ENCODE measurements around the gene HIF3A. TPM values are rescaled to one million over a fixed set of nuclear protein-coding genes. Genes with fewer than 3 reads are reported as not detected.

HIF3A gene
- total RNA-seq, 1 donor from 2014 or later = 54.2 TPM

GRCh38 chr19:46357846-46358583, 61.2 kb downstream of the HIF3A start:
- H3K9me3 Mint-ChIP-seq (ENCODE audit: unreplicated experiment) = no peaks in the 10 kb centered on the region
- no peak overlapping the region for H3K27ac Mint-ChIP-seq (ENCODE audit: unreplicated experiment)
- H3K27me3 Mint-ChIP-seq (ENCODE audit: unreplicated experiment) = peaks cover 1% of the 10 kb centered on the region
- TF ChIP-seq CTCF (IDR thresholded peaks at IDR 0.05; ENCODE audit: unreplicated experiment) = no peak
- peaks cover 12% of the 10 kb centered on the region for H3K36me3 Mint-ChIP-seq (ENCODE audit: low read depth, unreplicated experiment)
- H3K4me3 Mint-ChIP-seq (ENCODE audit: unreplicated experiment) = no peak overlapping the region
- DNase-seq (ENCODE audit: low spot score) = no peak
- peaks cover 2% of the 10 kb centered on the region for H3K4me1 Mint-ChIP-seq (ENCODE audit: unreplicated experiment)

DNA sequence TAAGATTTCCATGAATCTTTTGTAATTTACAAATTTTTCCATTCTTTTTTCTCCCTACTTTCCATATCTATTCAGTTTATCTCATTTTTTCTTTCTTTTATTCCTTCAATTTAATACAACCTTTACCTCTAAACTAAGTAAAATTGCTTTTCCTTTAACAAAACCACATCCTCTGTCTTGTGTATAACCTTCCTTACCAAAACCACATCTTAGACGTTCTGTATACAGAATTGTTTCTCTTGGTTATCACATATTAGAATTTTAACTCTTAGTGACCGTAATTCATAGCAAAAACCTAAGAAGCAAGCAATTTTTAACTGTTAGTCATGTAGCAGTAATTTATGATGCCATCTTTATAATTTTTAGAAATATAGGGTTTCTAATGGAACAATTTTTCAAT, 65.1 kb downstream of the HIF3A start:
- H3K4me1 Mint-ChIP-seq (ENCODE audit: unreplicated experiment) = no peaks in the 10 kb centered on the region
- no peaks in the 10 kb centered on the region for H3K27me3 Mint-ChIP-seq (ENCODE audit: unreplicated experiment)
- H3K4me3 Mint-ChIP-seq (ENCODE audit: unreplicated experiment) = no peak overlapping the region
- TF ChIP-seq CTCF (IDR thresholded peaks at IDR 0.05; ENCODE audit: unreplicated experiment) = no peak
- H3K9me3 Mint-ChIP-seq (ENCODE audit: unreplicated experiment) = no peaks in the 10 kb centered on the region
- H3K27ac Mint-ChIP-seq (ENCODE audit: unreplicated experiment) = no peak overlapping the region
- H3K36me3 Mint-ChIP-seq (ENCODE audit: low read depth, unreplicated experiment) = peaks cover 20% of the 10 kb centered on the region
- DNase-seq (ENCODE audit: low spot score) = no peak

- Mint-ChIP-seq H3K27ac (ENCODE audit: unreplicated experiment) (no peak overlapping the region), H3K4me1 (ENCODE audit: unreplicated experiment) (no peaks in the 10 kb centered on the region), H3K9me3 (ENCODE audit: unreplicated experiment) (no peaks in the 10 kb centered on the region), H3K4me3 (ENCODE audit: unreplicated experiment) (no peak overlapping the region), H3K27me3 (ENCODE audit: unreplicated experiment) (no peaks in the 10 kb centered on the region), H3K36me3 (ENCODE audit: low read depth, unreplicated experiment) (peaks cover 27% of the 10 kb centered on the region)
- no peak for TF ChIP-seq CTCF (IDR thresholded peaks at IDR 0.05; ENCODE audit: unreplicated experiment)
- no peak for DNase-seq (ENCODE audit: low spot score)
Observed at GRCh38 chr19:46364359-46364758, 67.5 kb downstream of the HIF3A start.

GRCh38 chr19:46365561-46365960, 68.7 kb downstream of the HIF3A start:
- H3K27ac Mint-ChIP-seq (ENCODE audit: unreplicated experiment) = no peak overlapping the region
- no peak for TF ChIP-seq CTCF (IDR thresholded peaks at IDR 0.05; ENCODE audit: unreplicated experiment)
- peaks cover 27% of the 10 kb centered on the region for H3K36me3 Mint-ChIP-seq (ENCODE audit: low read depth, unreplicated experiment)
- no peaks in the 10 kb centered on the region for H3K27me3 Mint-ChIP-seq (ENCODE audit: unreplicated experiment)
- no peak overlapping the region for H3K4me3 Mint-ChIP-seq (ENCODE audit: unreplicated experiment)
- DNase-seq (ENCODE audit: low spot score) = no peak
- no peaks in the 10 kb centered on the region for H3K9me3 Mint-ChIP-seq (ENCODE audit: unreplicated experiment)
- H3K4me1 Mint-ChIP-seq (ENCODE audit: unreplicated experiment) = no peaks in the 10 kb centered on the region

- peaks cover 9% of the 10 kb centered on the region for H3K4me1 Mint-ChIP-seq (ENCODE audit: unreplicated experiment)
- no peak overlapping the region for H3K4me3 Mint-ChIP-seq (ENCODE audit: unreplicated experiment)
- TF ChIP-seq CTCF (IDR thresholded peaks at IDR 0.05; ENCODE audit: unreplicated experiment) = no peak
- no peak for DNase-seq (ENCODE audit: low spot score)
- H3K36me3 Mint-ChIP-seq (ENCODE audit: low read depth, unreplicated experiment) = peaks cover 27% of the 10 kb centered on the region
- no peaks in the 10 kb centered on the region for H3K9me3 Mint-ChIP-seq (ENCODE audit: unreplicated experiment)
- no peak overlapping the region for H3K27ac Mint-ChIP-seq (ENCODE audit: unreplicated experiment)
- H3K27me3 Mint-ChIP-seq (ENCODE audit: unreplicated experiment) = no peaks in the 10 kb centered on the region
Observed at GRCh38 chr19:46366620-46367292, 69.9 kb downstream of the HIF3A start.
